HL-60 (cell line): ENCODE measurements around the gene ADARB1.

ENCODE experiments used
- DNase-seq, 2 experiments: peaks; one replicate each; pipeline ENCODE4 v3.0.0-alpha.2; 2010 to 2020; ENCODE audit warnings: low read depth in 1 of 2, low spot score in 1 of 2
- H3K27ac ChIP-seq: fragments of 250-450 bp; sonication (Bioruptor Pico); replicated peaks from 2 replicates; pipeline ENCODE4 v1.5.1; 2020; ENCODE audit warnings: mild to moderate bottlenecking, moderate library complexity
- H3K27me3 ChIP-seq: fragments of 250-450 bp; sonication (Bioruptor Pico); 2 replicates; pipeline ENCODE4 v1.5.1; 2021; ENCODE audit warnings: mild to moderate bottlenecking, moderate library complexity; ENCODE audit not compliant: insufficient read depth, poor library complexity, severe bottlenecking
- H3K4me3 ChIP-seq: replicated peaks from 2 replicates; pipeline ENCODE4 v1.5.1; 2011; ENCODE audit warnings: mild to moderate bottlenecking, control low read depth, low read length; ENCODE audit not compliant: insufficient read depth
- CTCF ChIP-seq: IDR thresholded peaks from one replicate; pipeline ENCODE4 v1.5.1; 2011; ENCODE audit warnings: low read length, control low read depth, inconsistent platforms; ENCODE audit not compliant: insufficient read depth
- GABPA ChIP-seq: IDR thresholded peaks from 2 replicates; pipeline ENCODE4 v1.6.1; 2012; ENCODE audit warnings: low read depth
- POLR2AphosphoS5 ChIP-seq: IDR thresholded peaks from 2 replicates; pipeline ENCODE4 v1.6.1; 2012; ENCODE audit warnings: low read depth
- REST ChIP-seq: IDR thresholded peaks from 2 replicates; pipeline ENCODE4 v1.6.1; 2012; ENCODE audit warnings: low read depth; ENCODE audit not compliant: insufficient replicate concordance
- SPI1 ChIP-seq: IDR thresholded peaks from 2 replicates; pipeline ENCODE4 v1.6.1; 2012; ENCODE audit warnings: low read depth, mild to moderate bottlenecking, borderline replicate concordance

Gene ADARB1

DNA sequence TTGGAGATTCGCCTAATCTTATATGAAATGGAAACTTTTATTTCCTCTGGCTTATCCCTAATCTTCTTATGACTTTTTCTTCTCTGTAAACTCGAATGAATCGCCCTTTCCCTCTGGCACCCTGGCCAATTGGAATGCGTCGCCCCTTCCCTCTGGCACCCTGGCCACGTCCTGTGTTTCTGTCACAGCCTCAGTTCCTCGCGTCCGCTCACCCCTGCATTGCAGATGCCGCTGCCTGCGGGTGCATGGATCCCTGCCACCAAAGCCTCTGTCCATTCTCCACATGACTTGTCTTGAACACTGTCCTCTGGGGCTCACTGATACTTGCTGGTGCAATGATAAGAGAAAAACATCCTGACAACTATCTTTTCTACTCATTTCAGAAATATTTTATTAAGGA, 104.6 kb downstream of the ADARB1 start:
- Histone ChIP-seq H3K27ac (no peak overlapping the region), H3K27me3 (no peaks in the 10 kb centered on the region), H3K4me3 (no peak overlapping the region)
- TF ChIP-seq CTCF (no peak), SPI1 (no peak), REST (no peak), GABPA (no peak), POLR2AphosphoS5 (no peak)
- DNase-seq: no peak

DNA sequence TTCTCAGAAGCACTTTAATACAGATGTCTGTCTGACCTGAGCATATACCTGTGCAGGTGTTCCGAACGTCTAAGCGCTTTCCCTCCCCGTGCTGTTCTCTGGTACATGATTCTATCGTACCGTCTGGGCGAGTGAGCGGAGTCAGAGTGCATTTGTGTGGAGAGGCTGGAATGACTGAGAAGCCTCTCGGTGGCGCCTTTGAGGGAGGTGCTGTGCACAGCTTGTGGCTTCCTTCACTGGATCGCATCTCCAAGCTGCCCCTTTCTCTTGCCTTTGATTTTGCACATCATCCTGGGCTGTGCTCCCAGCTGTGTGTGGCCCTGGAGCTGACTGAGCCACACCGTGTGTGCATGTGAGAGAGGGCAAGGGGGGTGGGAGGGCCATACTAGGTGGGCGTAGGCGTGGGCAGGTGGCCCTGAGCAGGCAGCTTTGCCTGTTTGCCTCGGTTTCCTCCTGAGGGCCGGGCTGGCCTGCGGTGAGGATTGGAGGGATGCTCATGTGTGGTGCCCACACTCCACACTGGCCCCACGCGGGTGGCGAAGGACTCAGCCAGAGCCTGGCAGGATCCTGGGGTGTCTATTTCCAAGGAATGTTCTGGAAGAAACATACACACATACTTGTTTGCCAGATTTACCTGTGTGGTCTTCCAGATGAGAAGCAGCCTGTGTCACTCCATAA, 105.3 kb downstream of the ADARB1 start:
- H3K27me3 ChIP-seq: no peaks in the 10 kb centered on the region
- TF ChIP-seq POLR2AphosphoS5 (no peak), REST (no peak), GABPA (no peak), SPI1 (no peak), CTCF (no peak)
- no peak for DNase-seq
- no peak overlapping the region for H3K4me3 ChIP-seq
- no peak overlapping the region for H3K27ac ChIP-seq

- H3K27ac ChIP-seq: no peak overlapping the region
- H3K27me3 ChIP-seq: no peaks in the 10 kb centered on the region
These were observed 105.8 kb downstream of the ADARB1 start for GRCh38 chr21:45180246-45180599.

More at GRCh38 chr21:45180246-45180599, 105.8 kb downstream of the ADARB1 start:
- TF ChIP-seq POLR2AphosphoS5: no peak
- TF ChIP-seq CTCF: no peak
- no peak for TF ChIP-seq SPI1
- no peak for TF ChIP-seq GABPA
- no peak for TF ChIP-seq REST
- H3K4me3 ChIP-seq: no peak overlapping the region
- DNase-seq: no peak
